ENCODE data around the gene SLC30A3. TPM values are rescaled to one million over a fixed set of nuclear protein-coding genes. Genes with fewer than 3 reads are reported as not detected.
"Not testable (repeated sequence)": the region's sequence is repeated elsewhere in the genome, so short reads cannot be mapped to it uniquely, and the experiment has no call there.

SLC30A3 gene, protein sequence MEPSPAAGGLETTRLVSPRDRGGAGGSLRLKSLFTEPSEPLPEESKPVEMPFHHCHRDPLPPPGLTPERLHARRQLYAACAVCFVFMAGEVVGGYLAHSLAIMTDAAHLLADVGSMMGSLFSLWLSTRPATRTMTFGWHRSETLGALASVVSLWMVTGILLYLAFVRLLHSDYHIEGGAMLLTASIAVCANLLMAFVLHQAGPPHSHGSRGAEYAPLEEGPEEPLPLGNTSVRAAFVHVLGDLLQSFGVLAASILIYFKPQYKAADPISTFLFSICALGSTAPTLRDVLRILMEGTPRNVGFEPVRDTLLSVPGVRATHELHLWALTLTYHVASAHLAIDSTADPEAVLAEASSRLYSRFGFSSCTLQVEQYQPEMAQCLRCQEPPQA
- 1 to 10 TPM in 3 of 12 donors, under 1 TPM in 7, not detected in 2; 0.18 to 2.2 (median 0.81) TPM for polyA plus RNA-seq (ENCODE audit: insufficient read length in 12 of 12)
- long read RNA-seq, donor 1, result 0 reads
- long read RNA-seq, donor 2, partial matches to known transcripts, result 0 of 1 reads
- long read RNA-seq, donor 2, other reads (novel, unspliced or antisense), result 0 of 1 reads
- long read RNA-seq, donor 3, result 0 reads
- long read RNA-seq, donor 4, partial matches to known transcripts, result 14 of 14 reads
- long read RNA-seq, donor 4, other reads (novel, unspliced or antisense), result 0 of 14 reads
- long read RNA-seq, donor 5, partial matches to known transcripts, result 109 of 111 reads
- long read RNA-seq, donor 5, other reads (novel, unspliced or antisense), result 0 of 111 reads
- long read RNA-seq, donor 6, partial matches to known transcripts, result 25 of 25 reads
- long read RNA-seq, donor 6, other reads (novel, unspliced or antisense), result 0 of 25 reads
- long read RNA-seq, donor 7, partial matches to known transcripts, result 27 of 36 reads
- long read RNA-seq, donor 7, other reads (novel, unspliced or antisense), result 9 of 36 reads
- long read RNA-seq, donor 8, partial matches to known transcripts, result 125 of 134 reads
- long read RNA-seq, donor 8, other reads (novel, unspliced or antisense), result 8 of 134 reads
- long read RNA-seq, donor 9, result 0 reads
- long read RNA-seq, donor 10, partial matches to known transcripts, result 75 of 102 reads
- long read RNA-seq, donor 10, other reads (novel, unspliced or antisense), result 27 of 102 reads
- long read RNA-seq, donor 11, result 0 reads

DNA sequence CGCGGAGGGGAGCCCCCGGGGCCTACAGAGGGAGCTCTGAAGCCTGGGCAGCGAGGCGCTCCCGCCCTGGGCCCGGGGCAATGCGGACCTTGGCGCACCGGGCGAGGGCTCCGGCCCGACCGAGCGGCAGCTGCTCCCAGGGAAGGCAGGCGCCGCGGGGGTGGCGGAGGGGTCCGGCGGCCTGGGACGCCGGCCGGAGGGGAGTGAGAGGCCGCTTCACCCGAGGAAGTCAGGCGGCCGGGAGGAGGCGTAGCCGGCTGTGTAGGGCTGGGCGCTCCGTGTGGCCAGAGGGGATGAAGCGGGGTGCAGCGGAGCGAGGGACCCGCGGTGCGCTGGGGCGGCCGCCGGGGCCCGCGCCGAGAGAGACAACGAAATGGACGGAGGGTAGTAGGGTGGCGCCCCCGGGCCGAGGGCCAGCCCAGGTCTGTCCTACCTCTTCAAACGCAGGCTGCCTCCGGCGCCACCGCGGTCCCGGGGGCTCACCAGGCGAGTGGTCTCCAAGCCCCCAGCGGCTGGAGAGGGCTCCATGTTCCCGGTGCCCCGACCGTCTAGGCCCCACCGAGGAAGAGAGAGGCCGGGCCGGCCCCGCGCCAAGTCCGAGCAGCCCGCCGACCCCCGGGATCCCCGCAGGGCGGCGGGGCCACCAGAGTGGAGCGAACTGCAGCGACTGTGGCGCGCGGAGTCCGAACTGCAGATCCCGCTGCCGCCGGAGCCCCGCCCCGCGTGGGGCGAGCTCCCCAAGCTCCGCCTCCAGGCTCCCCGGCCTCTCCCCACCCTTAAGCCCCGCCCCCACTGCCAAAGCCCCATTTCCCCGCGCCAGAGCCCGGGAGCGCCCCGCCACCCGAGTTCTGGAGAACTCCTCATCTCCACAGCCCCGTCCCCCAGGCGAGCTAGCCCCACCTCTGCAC, at the start of gene SLC30A3:
TSS of gene SLC30A3 (minus strand) at position 669 of the 908 bp plus-strand sequence. CDS start at position 528, 141 bp downstream.
- peak; percentile 30 for DNase-seq

DNA sequence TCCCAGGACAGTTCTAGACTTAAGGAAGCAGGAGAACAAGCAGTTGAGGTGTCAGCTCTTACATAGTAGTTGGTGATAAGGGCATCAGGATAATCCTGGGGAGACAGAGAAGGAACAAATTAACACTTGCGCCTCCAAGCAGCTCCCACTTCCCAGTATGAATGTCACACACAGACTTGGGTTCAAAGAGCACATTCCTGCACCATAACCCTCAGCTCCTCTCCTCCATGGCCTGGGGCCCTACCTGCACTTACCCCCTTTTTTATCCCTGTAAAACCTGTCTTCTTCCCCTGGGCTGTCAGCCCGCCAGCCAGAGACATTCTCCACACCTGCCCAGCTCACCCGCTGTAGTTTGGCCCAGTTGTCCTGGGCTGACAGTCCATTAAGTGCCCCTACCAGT, 49.3 kb upstream of the SLC30A3 start:
- no peak for DNase-seq

DNA sequence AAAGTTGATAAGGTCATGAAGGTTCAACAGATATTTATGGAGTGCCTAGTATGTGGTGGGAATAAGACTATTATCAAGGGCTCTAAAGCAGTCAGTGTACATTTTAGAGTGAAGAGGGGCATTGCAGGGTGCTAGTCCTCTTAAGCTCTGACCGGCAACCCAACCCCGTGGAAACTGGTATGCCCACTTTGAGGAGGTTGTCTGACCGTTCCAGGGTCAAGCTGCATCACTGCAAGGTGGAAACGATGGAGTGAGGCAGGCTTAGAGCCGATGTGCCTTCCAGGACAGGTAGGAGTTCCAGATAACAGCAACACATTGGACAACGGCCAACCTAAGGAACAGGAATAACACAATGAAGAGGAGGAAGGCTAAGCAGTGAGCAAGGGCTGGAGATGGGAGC, 46.8 kb upstream of the SLC30A3 start:
- DNase-seq, result no peak

DNA sequence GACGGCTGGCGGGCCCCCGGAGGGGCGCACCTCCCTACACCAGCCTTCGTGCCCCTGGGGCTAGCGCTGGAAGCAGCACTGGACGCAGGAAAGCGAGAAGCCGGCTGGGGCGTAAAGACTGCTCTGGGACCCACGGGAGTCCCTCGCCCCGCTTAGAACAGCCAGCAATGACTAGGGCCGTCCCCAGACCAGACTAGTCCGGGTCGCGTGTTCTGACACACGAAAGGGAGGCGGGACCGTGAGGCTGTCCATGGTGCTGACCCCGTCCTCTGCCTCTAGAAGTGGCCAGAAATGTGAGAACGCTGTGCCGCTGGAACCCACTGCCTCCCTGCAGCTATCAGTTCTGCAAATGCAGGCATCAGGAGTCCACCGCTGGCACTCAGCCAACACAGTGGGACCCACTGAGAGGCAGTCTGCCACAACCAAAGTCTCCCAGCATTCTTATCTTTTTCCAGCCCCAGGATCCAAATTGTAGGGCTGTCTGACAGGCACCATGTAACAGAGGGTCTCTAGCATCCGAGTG, 45.6 kb upstream of the SLC30A3 start, which contains the start of gene UCN:
TSS of gene UCN (minus strand) at position 87 of the 523 bp plus-strand sequence. CDS start 550 bp downstream, outside the sequence.
- DNase-seq, result peak; percentile 64

DNA sequence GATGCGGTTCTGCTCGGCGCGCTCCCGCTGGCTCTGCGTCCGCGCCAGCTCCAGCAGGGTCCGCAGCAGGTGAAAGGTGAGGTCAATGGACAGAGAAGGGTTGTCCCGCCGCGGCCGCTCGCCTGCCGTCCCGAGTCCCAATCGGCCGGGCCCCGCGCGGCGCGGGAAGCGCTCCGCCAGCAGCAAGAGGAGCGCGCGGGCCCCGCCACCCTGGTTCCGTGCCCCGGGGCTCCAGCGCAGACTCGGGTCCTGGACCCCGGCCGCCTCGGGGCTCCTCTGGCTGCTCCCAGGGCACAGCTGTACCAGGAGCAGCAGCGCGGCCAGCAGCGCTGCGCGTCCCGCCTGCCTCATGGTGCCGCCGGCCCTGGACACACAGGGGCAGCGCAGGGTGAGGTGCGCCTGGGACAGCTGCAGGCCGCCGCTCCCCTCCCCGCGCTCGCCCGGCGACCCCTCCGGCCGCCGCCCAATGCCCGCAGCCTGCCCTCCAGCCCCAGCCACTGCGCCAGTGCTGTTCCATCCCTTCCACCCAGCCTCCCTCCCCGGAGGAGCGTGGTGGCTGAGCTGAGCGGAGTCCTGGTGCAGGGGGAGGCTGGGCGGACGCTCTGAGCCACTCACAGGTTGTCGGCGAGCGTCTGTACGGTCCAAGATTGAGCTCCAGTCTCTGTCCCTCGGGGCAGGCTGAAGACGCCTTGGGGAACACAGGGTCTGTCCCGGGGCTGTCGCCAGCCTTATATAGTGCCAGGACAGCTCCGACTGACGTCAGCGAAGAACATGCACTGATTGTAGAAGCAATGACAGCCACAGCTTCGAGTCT, 44.9 kb upstream of the SLC30A3 start:
- no peak for DNase-seq

DNA sequence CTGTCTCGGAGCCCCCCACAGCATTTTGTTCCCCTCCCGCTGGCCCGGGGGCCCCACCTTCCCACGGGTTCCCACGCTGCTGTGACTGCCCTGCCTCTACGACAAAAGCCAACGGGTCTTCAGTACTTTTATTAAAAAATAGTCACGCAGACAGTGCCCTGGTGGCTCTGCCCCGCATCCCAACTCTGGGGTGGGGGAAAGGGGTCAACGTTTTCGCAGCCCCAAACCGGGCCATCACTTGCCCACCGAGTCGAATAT, 44.4 kb upstream of the SLC30A3 start:
- no peak for DNase-seq

DNA sequence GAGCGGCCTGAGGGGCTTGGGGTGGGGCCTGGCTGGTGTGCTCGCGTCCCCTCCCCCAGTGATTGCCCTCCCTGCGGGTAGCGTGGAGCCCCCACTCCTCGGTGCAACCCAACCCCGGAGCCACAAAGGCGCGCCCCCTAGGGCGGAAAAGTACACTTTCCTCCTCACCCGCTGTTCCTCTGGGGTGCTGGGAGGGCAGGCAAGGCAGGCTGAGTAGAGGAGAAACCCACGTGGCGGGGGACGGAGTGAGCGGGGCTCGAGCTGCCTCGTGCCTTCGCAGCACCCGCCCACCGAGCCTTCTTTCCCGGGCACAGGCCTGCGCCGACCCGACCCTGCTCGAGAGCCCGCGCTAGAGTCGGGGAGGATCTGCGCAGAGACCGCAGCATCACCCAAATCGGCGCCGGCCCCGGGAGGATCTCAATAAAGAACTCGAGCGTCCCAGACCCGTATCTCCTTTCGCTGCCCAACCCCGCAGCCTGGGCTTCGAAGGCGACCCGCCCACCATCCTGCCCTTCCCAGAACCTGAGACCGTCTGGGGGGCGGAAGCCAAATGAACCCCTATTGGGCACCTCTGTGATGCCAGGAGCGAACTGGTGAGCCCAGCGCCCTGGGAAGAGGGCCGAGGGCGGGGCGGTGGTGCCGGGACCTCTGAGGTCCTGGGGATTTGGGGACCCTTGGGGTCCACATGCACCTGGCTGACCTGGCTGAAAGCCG, 43.9 kb upstream of the SLC30A3 start:
- DNase-seq, result no peak

DNA sequence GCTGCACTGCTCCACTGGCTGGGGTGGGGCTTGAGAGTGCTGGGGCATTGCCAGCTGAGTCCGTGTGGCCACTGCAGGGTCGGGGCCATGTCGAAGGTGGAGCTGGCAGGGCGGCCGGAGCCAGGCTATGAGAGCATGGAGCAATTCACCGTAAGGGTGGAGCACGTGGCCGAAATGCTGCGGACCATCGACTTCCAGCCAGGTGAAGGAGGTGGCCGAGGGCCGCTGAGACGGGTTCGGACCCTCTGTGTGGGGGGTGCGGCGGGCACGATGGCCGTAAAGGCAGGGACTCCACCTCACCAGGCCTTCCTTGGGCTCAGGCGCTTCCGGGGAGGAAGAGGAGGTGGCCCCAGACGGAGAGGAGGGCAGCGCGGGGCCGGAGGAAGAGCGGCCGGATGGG, 43.3 kb upstream of the SLC30A3 start:
- no peak for DNase-seq

DNA sequence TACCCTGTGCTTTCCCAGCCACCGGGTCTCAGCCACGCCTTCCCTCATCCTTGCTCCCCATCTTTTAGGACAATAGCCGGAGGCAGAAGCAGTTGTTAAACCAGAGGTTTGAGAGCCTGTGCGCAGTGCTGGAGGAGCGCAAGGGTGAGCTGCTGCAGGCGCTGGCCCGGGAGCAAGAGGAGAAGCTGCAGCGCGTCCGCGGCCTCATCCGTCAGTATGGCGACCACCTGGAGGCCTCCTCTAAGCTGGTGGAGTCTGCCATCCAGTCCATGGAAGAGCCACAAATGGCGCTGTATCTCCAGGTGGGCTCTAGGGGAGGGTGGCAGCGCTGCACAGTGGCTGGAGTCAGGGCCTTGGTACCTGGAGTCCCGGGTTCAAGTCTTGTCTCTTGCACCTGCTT, 42.7 kb upstream of the SLC30A3 start:
- DNase-seq, result no peak

DNA sequence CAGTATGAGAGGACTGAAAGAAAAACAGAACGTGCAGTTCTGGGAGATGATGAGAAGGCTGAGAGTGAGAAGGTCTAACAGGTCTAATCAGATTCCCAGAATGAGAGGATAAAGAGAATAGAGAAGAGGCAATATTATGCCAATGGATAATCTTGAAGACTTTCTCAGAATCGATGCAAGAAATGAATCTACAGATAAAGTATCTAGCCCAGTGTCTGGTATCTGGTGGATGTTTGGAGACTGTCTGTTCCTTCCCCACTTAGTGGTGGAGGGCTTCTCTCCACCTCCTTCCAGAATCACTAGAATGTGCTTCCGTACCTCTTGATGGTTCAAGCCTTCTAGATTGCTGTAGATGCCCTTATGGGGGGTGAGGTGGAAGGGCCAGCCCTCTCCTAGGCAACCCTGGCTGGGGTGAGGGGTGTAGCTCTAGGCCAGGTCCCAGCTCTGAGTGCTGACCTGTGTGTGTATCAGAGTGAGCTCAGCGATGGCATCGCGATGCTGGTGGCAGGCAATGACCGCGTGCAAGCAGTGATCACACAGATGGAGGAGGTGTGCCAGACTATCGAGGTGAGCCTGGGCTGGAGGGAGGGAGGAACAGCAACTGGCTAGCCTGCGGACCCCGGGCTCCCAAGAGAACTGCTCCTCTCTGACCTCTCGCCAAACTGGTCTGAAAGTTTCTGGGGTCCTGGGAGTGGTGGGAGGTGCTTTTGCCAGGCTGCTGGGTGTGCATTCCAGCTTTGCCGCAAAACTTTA, 41.8 kb upstream of the SLC30A3 start:
- DNase-seq, result no peak

DNA sequence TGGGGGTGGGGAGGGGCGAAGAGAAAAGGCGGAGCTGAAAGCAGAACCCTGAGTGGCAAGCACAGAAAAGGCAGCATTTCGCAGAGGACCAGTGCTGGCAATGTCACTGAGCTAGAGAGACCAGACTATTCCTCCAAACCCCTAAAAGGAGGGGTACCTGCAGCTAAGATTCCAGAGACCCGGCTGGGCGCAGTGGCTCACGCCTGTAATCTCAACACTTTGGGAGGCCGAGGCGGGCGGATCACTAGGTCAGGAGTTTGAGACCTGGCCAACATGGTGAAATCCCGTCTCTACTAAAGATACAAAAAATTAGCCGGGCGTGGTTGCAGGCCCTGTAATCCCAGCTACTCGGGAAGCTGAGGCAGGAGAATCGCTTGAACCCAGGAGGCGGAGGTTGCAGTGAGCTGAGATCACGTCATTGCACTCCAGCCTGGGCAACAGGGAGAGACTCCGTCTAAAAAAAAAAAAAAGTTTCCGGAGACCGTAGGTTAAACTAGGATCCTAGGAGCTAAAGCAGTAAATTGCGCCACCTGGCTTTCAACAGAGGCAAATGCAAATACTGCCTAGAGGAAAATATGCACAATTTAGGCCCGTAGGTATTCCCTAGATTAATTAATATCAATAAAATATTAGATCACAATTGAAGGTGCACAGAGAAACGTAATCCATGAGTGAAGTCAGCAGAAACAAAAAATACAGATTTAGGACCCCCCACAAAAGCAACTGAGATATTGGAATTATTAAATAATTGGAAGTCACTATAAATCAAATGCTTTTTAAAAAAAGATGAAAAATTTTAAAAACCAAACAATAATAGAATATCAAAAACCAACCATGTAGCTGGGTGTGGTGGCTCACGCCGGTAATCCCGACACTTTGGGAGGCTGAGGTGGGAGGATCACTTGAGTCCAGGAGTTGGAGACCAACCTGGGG, 40.5 kb upstream of the SLC30A3 start:
- no peak for DNase-seq

DNA sequence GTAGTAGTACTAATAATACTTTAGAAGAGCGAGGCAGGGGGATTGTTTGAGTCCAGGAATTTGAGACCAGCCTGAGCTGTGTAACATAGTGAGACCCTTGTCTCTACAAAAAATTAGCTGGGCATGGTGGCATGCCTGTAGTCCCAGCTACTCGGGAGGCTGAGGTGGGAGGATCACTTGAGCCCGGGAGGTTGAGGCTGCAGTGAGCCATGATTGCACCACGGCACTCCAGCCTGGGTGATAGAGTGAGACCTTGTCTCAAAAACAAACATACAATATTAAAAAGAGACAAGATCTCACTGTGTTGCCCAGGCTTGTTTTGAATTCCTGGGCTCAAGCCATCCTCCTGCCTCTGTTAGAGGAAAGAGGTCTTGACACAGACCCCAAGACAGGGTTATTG, 37.8 kb upstream of the SLC30A3 start:
- DNase-seq, result not testable (repeated sequence)

DNA sequence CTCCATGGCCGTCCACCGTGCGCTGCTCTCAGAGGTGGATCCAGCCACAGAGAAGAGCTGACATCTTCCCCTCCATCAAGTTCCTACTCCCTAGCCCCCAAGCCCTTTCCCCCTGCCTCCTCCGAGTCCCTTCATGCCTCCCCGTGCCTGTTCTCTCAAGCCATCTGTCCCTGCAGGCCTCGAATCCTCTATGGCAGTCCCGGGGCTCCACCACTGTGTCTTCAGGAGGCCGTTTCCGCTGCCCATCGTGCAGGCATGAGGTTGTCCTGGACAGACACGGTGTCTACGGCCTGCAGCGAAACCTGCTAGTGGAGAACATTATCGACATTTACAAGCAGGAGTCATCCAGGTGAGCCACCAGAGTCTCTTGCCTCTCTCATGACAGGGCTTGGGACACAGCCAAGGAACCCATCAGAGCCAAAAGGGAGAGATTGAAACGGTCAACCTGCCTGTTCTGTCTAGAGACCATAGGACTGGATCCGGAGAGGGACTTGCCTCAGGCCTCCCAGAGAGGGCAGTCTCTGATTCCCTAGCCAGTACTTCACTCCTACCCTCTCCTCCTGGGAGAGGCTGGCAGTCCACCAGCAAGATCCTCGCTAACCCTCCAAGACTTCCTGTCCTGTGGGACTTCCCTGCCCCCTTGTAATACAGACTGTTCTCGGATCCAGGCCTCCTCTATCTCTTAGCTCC, 35.7 kb upstream of the SLC30A3 start:
- no peak for DNase-seq

DNA sequence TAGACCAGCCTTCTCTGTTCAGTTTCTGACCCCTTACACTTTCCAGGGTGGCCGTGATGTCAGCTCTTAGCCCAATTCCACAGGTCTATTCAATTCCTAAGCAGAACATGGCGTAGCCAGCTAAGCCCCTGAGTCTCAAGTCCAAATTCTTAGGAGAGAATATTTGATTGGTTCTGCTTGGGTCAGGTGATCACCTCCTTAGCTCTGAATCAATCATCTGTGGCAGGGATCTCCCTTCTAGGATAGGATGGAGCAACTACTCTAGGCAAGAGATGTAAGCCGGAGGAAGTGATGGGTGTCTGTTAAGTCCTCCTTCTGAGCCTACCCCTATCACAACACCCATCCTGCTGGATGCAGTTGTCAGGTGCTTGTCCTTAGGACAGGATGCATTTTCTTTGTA, 34.3 kb upstream of the SLC30A3 start:
- DNase-seq, result no peak

DNA sequence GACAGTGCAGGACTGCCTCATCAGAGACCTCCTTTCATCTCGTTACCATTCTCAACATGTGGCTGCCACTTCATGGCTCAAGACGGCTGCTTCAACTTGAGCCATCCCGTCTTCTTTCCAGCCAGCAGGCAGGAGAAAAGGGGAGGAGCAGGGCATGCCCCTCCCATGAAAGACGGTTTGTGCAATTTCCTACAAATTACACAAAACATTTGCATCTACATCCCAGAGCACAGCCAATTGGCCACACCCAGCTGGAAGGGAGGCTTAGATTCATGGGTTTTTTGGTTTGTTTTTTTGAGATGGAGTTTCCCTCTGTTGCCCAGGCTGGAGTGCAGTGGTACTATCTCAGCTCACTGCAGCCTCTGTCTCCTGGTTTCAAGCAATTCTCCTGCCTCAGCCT, 33.6 kb upstream of the SLC30A3 start:
- DNase-seq, result no peak

DNA sequence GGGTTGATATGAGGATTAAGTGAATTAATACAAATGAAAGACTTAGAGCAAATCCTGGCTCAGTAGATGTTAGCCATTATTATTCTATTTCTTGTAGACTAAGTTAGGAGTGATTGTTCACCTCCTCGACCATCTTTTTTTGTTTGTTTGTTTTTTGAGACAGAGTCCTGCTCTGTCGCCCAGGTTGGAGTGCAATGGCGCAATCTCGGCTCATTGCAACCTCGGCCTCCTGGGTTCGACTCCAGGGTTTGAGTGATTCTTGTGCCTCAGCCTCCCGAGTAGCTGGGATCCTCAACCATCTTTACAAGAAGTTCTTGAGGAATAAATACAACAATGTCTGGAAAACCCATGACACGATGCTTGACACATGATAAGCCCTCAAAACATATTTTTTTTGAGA, 32.1 kb upstream of the SLC30A3 start:
- no peak for DNase-seq

DNA sequence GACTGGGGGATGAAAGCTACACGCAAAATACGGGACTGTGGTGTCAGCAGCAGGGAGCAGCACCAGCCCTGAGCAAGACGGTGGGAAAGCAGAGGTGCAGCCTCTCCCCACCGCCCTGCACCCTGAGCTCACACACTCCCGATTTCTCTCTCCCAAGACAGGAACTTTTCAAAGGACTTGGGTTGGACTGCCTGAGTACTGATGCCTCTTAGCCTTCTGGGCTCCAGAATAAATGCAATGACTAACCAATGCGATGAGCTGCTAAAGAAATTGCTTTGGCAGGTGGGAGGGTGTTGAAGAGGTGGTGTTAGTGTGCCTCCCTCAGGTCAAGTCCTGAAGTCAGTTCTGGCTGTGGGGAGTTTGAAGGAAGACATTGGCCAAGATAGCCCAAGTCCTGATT, 29.0 kb upstream of the SLC30A3 start:
- no peak for DNase-seq
